Measurements from ENCODE around the gene ZNF74.

ZNF74 gene

GRCh38 chr22:20422271-20423007 lies 28.5 kb downstream of the ZNF74 start:
- peak; percentile 24 for DNase-seq

- no peak for DNase-seq
Measured at GRCh38 chr22:20423008-20423905, 29.3 kb downstream of the ZNF74 start.

GRCh38 chr22:20423906-20424551 lies 30.1 kb downstream of the ZNF74 start:
- no peak for DNase-seq

- DNase-seq, result no peak
Measured at GRCh38 chr22:20424568-20424931, 30.6 kb downstream of the ZNF74 start.

GRCh38 chr22:20424932-20425565 lies 31.1 kb downstream of the ZNF74 start:
- DNase-seq, result no peak

- no peak for DNase-seq
Measured at GRCh38 chr22:20425566-20426258, 31.8 kb downstream of the ZNF74 start.

- DNase-seq, result no peak
Measured at GRCh38 chr22:20426259-20426615, 32.3 kb downstream of the ZNF74 start.

GRCh38 chr22:20427104-20427944 lies 33.4 kb downstream of the ZNF74 start:
- DNase-seq, result no peak

GRCh38 chr22:20427945-20428417 lies 34.0 kb downstream of the ZNF74 start:
- no peak for DNase-seq

- DNase-seq, result no peak
Measured at GRCh38 chr22:20428496-20429253, 34.7 kb downstream of the ZNF74 start.

GRCh38 chr22:20429254-20430100 lies 35.5 kb downstream of the ZNF74 start:
- peak; percentile 70 for DNase-seq

- peak; percentile 37 for DNase-seq
Measured at GRCh38 chr22:20430101-20430719, 36.3 kb downstream of the ZNF74 start.

GRCh38 chr22:20430720-20431510 lies 37.0 kb downstream of the ZNF74 start:
- DNase-seq, result peak; percentile 70

- DNase-seq, result no peak
Measured at GRCh38 chr22:20431511-20432192, 37.7 kb downstream of the ZNF74 start.

GRCh38 chr22:20432244-20432686 lies 38.3 kb downstream of the ZNF74 start:
- DNase-seq, result no peak

GRCh38 chr22:20433191-20433590 lies 39.2 kb downstream of the ZNF74 start:
- no peak for DNase-seq

- no peak for DNase-seq
Measured at GRCh38 chr22:20433686-20434241, 39.8 kb downstream of the ZNF74 start.
